ENCODE data around the gene SLC5A10. TPM values are rescaled to one million over a fixed set of nuclear protein-coding genes. Genes with fewer than 3 reads are reported as not detected.

The SLC5A10 gene
- total RNA-seq, 1 experiment from 2014 or later: not detected

DNA sequence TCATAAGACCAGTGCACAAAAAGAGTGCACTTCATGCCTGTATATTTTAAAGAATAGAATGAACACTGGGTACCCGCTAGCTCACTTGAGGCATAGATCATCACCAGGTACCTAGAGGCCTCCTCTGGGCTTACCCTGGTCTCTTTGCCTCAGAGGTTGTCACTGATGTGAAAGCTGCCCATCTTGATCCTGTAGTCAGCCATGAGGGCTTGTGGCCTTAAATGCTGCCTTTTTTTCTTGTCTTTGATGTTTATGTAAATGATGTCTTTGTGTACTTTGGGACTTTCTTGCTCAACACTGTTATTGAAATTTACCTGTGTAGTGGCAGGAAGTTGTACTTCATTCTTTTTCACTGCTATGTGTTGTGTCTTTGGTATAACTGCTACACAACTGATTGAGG lies 26.8 kb upstream of the SLC5A10 start:
- H4K8ac ChIP-seq (replicated peaks; ENCODE audit: insufficient read length, low read depth, low read length): no peak overlapping the region
- no peak overlapping the region for H2AK5ac ChIP-seq (ENCODE audit: insufficient read length, low read length)
- no peaks in the 10 kb centered on the region; the same call in 1 of the 2 replicates for H3K4me1 ChIP-seq (ENCODE audit: insufficient read depth, low read length)
- H3K4me1 Mint-ChIP-seq: peaks cover 4 to 9% of the 10 kb centered on the region in 2 experiments
- no peaks in the 10 kb centered on the region for H3K27me3 Mint-ChIP-seq (ENCODE audit: low read depth)
- H2AFZ ChIP-seq (ENCODE audit: low read length): no peak overlapping the region
- WGBS (ENCODE audit: extremely low coverage, insufficient read length, low lambda C conversion rate): no CpG with 5 or more reads among the region's 1 CpG
- no peak overlapping the region for H3K56ac ChIP-seq (ENCODE audit: insufficient read length, low read depth, low read length)
- H3K36me3 Mint-ChIP-seq (ENCODE audit: insufficient read depth in 1 of 3, low read depth in 3 of 3): peaks cover 22 to 37% (median 34%) of the 10 kb centered on the region in 3 experiments; a peak in 6 of 7 replicates
- H3T11ph ChIP-seq (ENCODE audit: low read length): no peak overlapping the region
- no peaks in the 10 kb centered on the region for H3K9me3 ChIP-seq (ENCODE audit: control insufficient read depth, low read depth, low read length)
- no peaks in the 10 kb centered on the region for H3K27me3 ChIP-seq (ENCODE audit: insufficient read depth, low read length)
- TF ChIP-seq, protein P1, sequence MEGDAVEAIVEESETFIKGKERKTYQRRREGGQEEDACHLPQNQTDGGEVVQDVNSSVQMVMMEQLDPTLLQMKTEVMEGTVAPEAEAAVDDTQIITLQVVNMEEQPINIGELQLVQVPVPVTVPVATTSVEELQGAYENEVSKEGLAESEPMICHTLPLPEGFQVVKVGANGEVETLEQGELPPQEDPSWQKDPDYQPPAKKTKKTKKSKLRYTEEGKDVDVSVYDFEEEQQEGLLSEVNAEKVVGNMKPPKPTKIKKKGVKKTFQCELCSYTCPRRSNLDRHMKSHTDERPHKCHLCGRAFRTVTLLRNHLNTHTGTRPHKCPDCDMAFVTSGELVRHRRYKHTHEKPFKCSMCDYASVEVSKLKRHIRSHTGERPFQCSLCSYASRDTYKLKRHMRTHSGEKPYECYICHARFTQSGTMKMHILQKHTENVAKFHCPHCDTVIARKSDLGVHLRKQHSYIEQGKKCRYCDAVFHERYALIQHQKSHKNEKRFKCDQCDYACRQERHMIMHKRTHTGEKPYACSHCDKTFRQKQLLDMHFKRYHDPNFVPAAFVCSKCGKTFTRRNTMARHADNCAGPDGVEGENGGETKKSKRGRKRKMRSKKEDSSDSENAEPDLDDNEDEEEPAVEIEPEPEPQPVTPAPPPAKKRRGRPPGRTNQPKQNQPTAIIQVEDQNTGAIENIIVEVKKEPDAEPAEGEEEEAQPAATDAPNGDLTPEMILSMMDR (conservative IDR thresholded peaks at IDR 0.05): no peak
- peak overlapping the region in 2 of 3 experiments; percentile 6 to 34; a peak in 2 of 7 replicates for H3K27ac Mint-ChIP-seq
- H2BK12ac ChIP-seq (ENCODE audit: insufficient read length, low read depth, low read length): no peak overlapping the region
- H3K23ac ChIP-seq (ENCODE audit: insufficient read length, low read depth, low read length): no peak overlapping the region
- H3K18ac ChIP-seq (ENCODE audit: insufficient read length, low read depth, low read length): no peak overlapping the region
- H4K5ac ChIP-seq (ENCODE audit: insufficient read length, low read depth, low read length): no peak overlapping the region
- no peaks in the 10 kb centered on the region; the same call in 1 of the 2 replicates for H3K79me2 ChIP-seq (ENCODE audit: insufficient read depth, low read length)
- no peak overlapping the region for H2BK120ac ChIP-seq (ENCODE audit: low read depth, low read length, poor library complexity, severe bottlenecking)
- H2BK5ac ChIP-seq (ENCODE audit: insufficient read length, low read length): no peak overlapping the region
- no peak overlapping the region for H2BK15ac ChIP-seq (ENCODE audit: low read depth, low read length)
- no peak overlapping the region for H3K27ac ChIP-seq (ENCODE audit: insufficient read length, low read depth, low read length)
- no peaks in the 10 kb centered on the region for H3K79me1 ChIP-seq (ENCODE audit: insufficient read depth, low read depth, low read length, poor library complexity, severe bottlenecking)
- H3K9me3 Mint-ChIP-seq: no peaks in the 10 kb centered on the region
- no peak overlapping the region for H2BK20ac ChIP-seq (ENCODE audit: low read depth, low read length, poor library complexity, severe bottlenecking)
- H3K23me2 ChIP-seq (ENCODE audit: insufficient read length, low read depth, low read length, poor library complexity, severe bottlenecking): no peaks in the 10 kb centered on the region
- no peak overlapping the region for H4K91ac ChIP-seq (ENCODE audit: insufficient read length, low read depth, low read length)
- no peak overlapping the region for H3K4ac ChIP-seq (ENCODE audit: low read depth, low read length)
- no peak overlapping the region for H3K14ac ChIP-seq (ENCODE audit: insufficient read depth, low read length)
- H3K4me3 Mint-ChIP-seq: no peak overlapping the region
- H3K9ac ChIP-seq (ENCODE audit: extremely low read depth, insufficient read length, low read length): no peak overlapping the region
- DNase-seq: no peak
- H4K20me1 ChIP-seq (ENCODE audit: control insufficient read depth, insufficient read depth, insufficient read length): no peaks in the 10 kb centered on the region
- H3K4me2 ChIP-seq (ENCODE audit: insufficient read depth, insufficient read length, low read length): no peak overlapping the region
